GM23248 (cell line): ENCODE data around the gene NOSIP.

ENCODE experiments used
- EZH2 ChIP-seq: fragments of 200-600 bp; sonication (generic); IDR thresholded peaks from 2 replicates; pipeline ENCODE4 v1.6.1; 2018; ENCODE audit warnings: antibody characterized with exemption, mild to moderate bottlenecking; ENCODE audit not compliant: insufficient read depth, poor library complexity, severe bottlenecking
- EZH2phosphoT487 ChIP-seq: fragments of 200-600 bp; sonication (generic); IDR thresholded peaks from 2 replicates; pipeline ENCODE4 v1.6.1; 2018; ENCODE audit warnings: antibody characterized with exemption, moderate library complexity, mild to moderate bottlenecking, low read depth; ENCODE audit not compliant: insufficient read depth

DNA sequence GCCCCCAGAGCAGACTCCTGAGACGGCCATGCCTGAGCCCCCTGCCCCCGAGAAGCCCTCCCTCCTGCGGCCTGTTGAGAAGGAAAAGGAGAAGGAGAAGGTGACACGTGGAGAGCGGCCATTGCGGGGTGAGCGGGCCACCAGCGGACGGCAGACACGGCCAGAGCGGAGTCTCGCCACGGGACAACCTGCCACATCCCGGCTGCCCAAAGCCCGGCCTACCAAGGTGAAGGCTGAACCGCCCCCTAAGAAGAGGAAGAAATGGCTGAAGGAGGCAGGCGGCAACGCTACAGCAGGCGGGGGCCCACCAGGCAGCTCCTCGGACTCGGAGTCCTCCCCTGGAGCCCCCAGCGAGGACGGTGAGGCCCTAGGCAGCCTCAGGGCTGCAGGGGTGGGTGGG, 35.5 kb upstream of the NOSIP start:
- TF ChIP-seq EZH2: no peak
- TF ChIP-seq EZH2phosphoT487: no peak
